Measurements from ENCODE around the gene DHX35.

DHX35 gene

GRCh38 chr20:39019805-39020325 lies 57.7 kb downstream of the DHX35 start:
- no peak for DNase-seq (ENCODE audit: low read depth, low spot score)

- no peak for DNase-seq (ENCODE audit: low read depth, low spot score)
These were observed 59.6 kb downstream of the DHX35 start for GRCh38 chr20:39021748-39022147.

- DNase-seq (ENCODE audit: low read depth, low spot score) = no peak
These were observed 63.7 kb downstream of the DHX35 start for GRCh38 chr20:39025883-39026282.

GRCh38 chr20:39029364-39029763 lies 67.2 kb downstream of the DHX35 start:
- DNase-seq (ENCODE audit: low read depth, low spot score) = no peak

- DNase-seq (ENCODE audit: low read depth, low spot score) = no peak
These were observed 70.9 kb downstream of the DHX35 start for GRCh38 chr20:39032997-39033396.

GRCh38 chr20:39036011-39036410 lies 73.9 kb downstream of the DHX35 start:
- DNase-seq (ENCODE audit: low read depth, low spot score) = no peak

GRCh38 chr20:39036851-39037250 lies 74.7 kb downstream of the DHX35 start:
- DNase-seq (ENCODE audit: low read depth, low spot score) = no peak

- no peak for DNase-seq (ENCODE audit: low read depth, low spot score)
These were observed 75.9 kb downstream of the DHX35 start for GRCh38 chr20:39038047-39038446.

- DNase-seq (ENCODE audit: low read depth, low spot score) = no peak
These were observed 76.4 kb downstream of the DHX35 start for GRCh38 chr20:39038495-39038894.

- DNase-seq (ENCODE audit: low read depth, low spot score) = no peak
These were observed 77.1 kb downstream of the DHX35 start for GRCh38 chr20:39039261-39039660.

- no peak for DNase-seq (ENCODE audit: low read depth, low spot score)
These were observed 78.0 kb downstream of the DHX35 start for GRCh38 chr20:39040116-39040515.

GRCh38 chr20:39041067-39041466 lies 78.9 kb downstream of the DHX35 start:
- no peak for DNase-seq (ENCODE audit: low read depth, low spot score)

GRCh38 chr20:39042279-39043150 lies 80.4 kb downstream of the DHX35 start:
- DNase-seq (ENCODE audit: low read depth, low spot score) = no peak

- no peak for DNase-seq (ENCODE audit: low read depth, low spot score)
These were observed 82.4 kb downstream of the DHX35 start for GRCh38 chr20:39044501-39044900.

- no peak for DNase-seq (ENCODE audit: low read depth, low spot score)
These were observed 83.5 kb downstream of the DHX35 start for GRCh38 chr20:39045676-39046075.

- DNase-seq (ENCODE audit: low read depth, low spot score) = no peak
These were observed 85.4 kb downstream of the DHX35 start for GRCh38 chr20:39047417-39047985.

- DNase-seq (ENCODE audit: low read depth, low spot score) = peak; percentile 75
These were observed 86.0 kb downstream of the DHX35 start for GRCh38 chr20:39048000-39048696.

- no peak for DNase-seq (ENCODE audit: low read depth, low spot score)
These were observed 87.0 kb downstream of the DHX35 start for GRCh38 chr20:39049148-39049547.

- DNase-seq (ENCODE audit: low read depth, low spot score) = peak; percentile 92
These were observed 87.8 kb downstream of the DHX35 start for GRCh38 chr20:39049684-39050554.

- DNase-seq (ENCODE audit: low read depth, low spot score) = no peak
These were observed 88.4 kb downstream of the DHX35 start for GRCh38 chr20:39050555-39050902.

- DNase-seq (ENCODE audit: low read depth, low spot score) = no peak
These were observed 90.5 kb downstream of the DHX35 start for GRCh38 chr20:39052676-39053075.

- no peak for DNase-seq (ENCODE audit: low read depth, low spot score)
These were observed 95.0 kb downstream of the DHX35 start for GRCh38 chr20:39057143-39057542.
